Activated CD4-positive, CD25-positive, alpha-beta regulatory T cell treated with anti-CD3 and anti-CD28 coated beads, Interleukin-2, amount 50 U/mL, for 16 hours (primary cell): ENCODE data around the gene NFS1.
"Not testable (repeated sequence)": the region's sequence is repeated elsewhere in the genome, so short reads cannot be mapped to it uniquely, and the experiment has no call there.

Experiments used
- DNase-seq: peaks from one replicate; pipeline ENCODE4 v3.0.0-alpha.2; 2020; ENCODE audit warnings: low read depth, low spot score

The NFS1 gene

GRCh38 chr20:35699127-35699956 lies at the start of gene NFS1, which contains the start of gene ROMO1:
TSS of gene NFS1 (minus strand) at chr20:35699352. CDS start at chr20:35699288, 64 bp downstream.
TSS of gene ROMO1 (plus strand) at chr20:35699405. CDS start at chr20:35699633, 228 bp downstream.
- peak; percentile 78 for DNase-seq

- not testable (repeated sequence) for DNase-seq
Observed at GRCh38 chr20:35744492-35744841, 45.3 kb upstream of the NFS1 start.

- no peak for DNase-seq
Observed at GRCh38 chr20:35743693-35744491, 44.7 kb upstream of the NFS1 start.

GRCh38 chr20:35742741-35743523 lies 43.8 kb upstream of the NFS1 start:
- DNase-seq = no peak

GRCh38 chr20:35741892-35742740 lies 43.0 kb upstream of the NFS1 start, which contains the start of gene RBM39:
TSS of gene RBM39 (minus strand) at chr20:35742260. CDS start at chr20:35740874, 1,386 bp downstream.
- peak; percentile 99 for DNase-seq

GRCh38 chr20:35739294-35740163 lies 40.4 kb upstream of the NFS1 start:
- no peak for DNase-seq

GRCh38 chr20:35738410-35739179 lies 39.4 kb upstream of the NFS1 start:
- DNase-seq = no peak

GRCh38 chr20:35737865-35738333 lies 38.7 kb upstream of the NFS1 start:
- no peak for DNase-seq

GRCh38 chr20:35735826-35736470 lies 36.8 kb upstream of the NFS1 start:
- DNase-seq = no peak

- DNase-seq = no peak
Observed at GRCh38 chr20:35734777-35735649, 35.9 kb upstream of the NFS1 start.

- DNase-seq = no peak
Observed at GRCh38 chr20:35734374-35734773, 35.2 kb upstream of the NFS1 start.

- no peak for DNase-seq
Observed at GRCh38 chr20:35732644-35732982, 33.5 kb upstream of the NFS1 start.

- no peak for DNase-seq
Observed at GRCh38 chr20:35731862-35732643, 32.9 kb upstream of the NFS1 start.

- DNase-seq = no peak
Observed at GRCh38 chr20:35731469-35731788, 32.3 kb upstream of the NFS1 start.

GRCh38 chr20:35730583-35731468 lies 31.7 kb upstream of the NFS1 start:
- DNase-seq = no peak
